NCI-H1417 (cell line): Measurements from ENCODE around the gene COG2.
"Not testable (repeated sequence)": the region's sequence is repeated elsewhere in the genome, so short reads cannot be mapped to it uniquely, and the experiment has no call there.

Experiments
- DNase-seq, 3 experiments: peaks; one replicate each; lab custom pipeline; 2025; lab: John Stamatoyannopoulos, UW

Gene COG2

GRCh38 chr1:230642263-230642959 lies at the start of gene COG2:
Gene COG2, plus strand, starts transcription at chr1:230642481. Its CDS starts 126 bp downstream, at chr1:230642607.
- peak; percentile 84 to 95 (median 95) for DNase-seq

- DNase-seq, result no peak
These were observed 49.4 kb upstream of the COG2 start for GRCh38 chr1:230592848-230593414.

GRCh38 chr1:230594214-230594773 lies 48.0 kb upstream of the COG2 start:
- DNase-seq, result peak in 1 of 3 experiments; percentile 16

DNA sequence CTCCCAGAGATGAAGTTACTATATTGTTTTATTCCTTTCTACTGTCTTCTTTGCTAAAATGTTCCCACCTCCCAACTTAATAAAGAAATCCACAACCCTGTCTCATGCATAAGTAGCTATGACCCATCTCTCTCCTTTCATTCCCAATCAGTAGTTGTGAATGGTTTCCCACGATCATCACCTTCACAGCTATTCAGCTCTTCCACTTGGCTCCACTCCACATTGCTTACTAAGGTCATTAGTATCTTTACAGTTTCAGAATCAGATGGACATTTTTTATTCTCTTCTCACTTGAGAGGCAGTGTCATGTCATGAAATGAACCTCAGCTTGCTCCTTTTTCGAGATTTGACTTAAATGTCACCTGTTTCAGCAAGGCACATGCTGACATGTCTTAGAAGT lies 47.1 kb upstream of the COG2 start:
- no peak for DNase-seq

DNA sequence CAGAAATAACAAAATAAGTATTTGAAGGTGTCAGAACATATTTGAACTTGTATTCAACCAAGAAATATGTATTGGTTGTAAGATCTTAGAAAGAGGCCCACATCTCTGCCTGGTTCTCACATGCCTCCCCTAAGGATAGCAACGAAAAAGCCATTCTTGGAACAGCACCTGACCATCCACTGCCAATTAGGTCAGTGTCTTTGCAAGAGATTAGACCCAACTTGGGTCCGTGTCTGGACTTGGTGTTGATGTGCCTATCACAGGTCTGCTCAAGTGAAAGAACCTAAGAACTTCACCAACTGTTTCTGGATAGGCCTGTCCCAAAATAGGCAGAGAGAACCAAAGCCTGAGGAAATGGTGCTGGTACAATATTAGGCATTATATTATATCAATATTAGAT lies 46.0 kb upstream of the COG2 start:
- DNase-seq, result no peak

- no peak for DNase-seq
These were observed 43.5 kb upstream of the COG2 start for GRCh38 chr1:230598745-230599144.

DNA sequence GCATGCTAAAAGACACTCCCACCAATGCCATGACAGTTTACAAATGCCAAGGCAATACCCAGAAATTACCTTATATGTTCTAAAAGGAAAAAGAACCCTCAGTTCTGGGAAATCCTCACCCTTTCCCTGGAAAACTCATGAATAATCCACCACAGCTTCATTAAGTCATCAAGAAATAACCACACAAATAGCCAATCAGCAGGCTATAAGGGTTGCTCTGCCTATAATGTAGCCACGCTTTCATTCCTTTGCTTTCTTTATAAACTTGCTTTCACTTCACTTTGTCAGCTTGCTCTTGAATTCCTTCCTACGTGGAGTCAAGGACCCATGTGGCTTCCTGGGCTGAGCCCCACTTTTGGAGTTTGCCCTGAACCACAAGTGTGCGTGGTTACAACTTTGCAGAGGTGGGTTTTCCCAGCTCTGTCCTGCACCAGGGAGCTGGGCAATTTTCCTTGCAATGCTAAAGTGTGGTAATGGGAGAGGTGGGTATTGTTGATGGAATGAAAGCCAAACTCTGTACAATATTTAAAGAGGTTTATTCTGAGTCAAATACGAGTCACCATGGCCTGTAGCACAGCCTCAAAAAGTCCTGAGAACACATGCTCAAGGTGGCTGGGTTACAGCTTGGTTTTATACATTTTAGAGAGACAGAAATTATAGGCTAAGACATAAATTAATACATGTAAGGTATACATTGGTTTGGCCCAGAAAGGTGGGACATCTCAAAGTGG lies 42.2 kb upstream of the COG2 start:
- no peak for DNase-seq

DNA sequence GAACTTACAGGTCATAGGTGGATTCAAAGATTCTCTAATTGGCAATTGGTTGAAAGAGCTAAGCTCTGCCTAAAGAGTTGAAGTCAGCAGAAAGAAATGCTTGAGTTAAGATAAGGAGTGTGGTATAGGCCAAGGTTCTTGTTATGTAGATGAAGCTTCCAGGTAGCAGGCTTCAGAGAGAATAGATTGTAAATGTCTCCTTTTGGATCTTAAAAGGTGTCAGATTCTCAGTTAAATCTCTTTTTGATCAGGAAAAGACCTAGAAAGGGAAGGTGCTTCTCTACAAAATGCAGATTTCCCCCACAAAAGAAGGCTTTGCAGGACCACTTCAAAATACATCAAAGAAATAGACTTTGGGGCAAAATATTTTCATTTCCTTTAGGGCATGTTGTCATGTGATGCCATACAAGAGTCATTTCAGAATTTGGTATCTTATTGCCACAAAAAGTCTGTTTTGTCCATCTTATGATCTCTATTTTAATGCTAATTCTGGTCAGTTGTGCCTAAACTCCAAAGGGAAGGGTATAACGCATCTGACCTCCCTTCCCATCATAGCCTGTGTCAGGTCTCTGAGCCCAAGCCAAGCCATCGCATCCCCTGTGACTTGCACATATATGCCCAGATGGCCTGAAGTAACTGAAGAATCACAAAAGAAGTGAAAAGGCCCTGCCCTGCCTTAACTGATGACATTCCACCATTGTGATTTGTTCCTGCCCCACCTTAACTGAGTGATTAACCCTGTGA lies 41.5 kb upstream of the COG2 start:
- DNase-seq, result not testable (repeated sequence)

DNA sequence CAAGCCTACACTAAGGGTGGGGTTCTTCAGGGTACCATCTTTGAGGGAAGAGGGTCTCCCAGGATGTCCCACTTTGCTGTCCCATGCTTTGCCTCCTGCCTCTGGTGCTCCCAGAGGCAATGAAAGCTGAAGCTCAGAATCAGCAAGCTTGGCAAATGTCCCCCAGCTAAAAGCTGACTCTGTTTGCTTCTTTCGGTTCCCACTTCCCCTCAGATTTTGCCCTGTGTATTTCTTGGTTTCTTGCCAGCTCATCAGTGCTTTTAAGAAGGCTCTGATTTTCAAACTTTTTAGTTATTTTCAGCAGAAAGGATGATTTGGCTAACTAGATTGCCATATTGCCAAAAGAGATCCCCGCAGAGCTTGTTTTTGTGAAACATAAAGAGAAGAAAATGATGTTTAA lies 33.1 kb upstream of the COG2 start:
- DNase-seq, result no peak

GRCh38 chr1:230610589-230610988 lies 31.7 kb upstream of the COG2 start:
- peak in 2 of 3 experiments; percentile 18 to 62 for DNase-seq

- peak in 1 of 3 experiments; percentile 35 for DNase-seq
These were observed 31.0 kb upstream of the COG2 start for GRCh38 chr1:230611128-230611877.

- peak in 1 of 3 experiments; percentile 35 for DNase-seq
These were observed 30.4 kb upstream of the COG2 start for GRCh38 chr1:230611878-230612235.

DNA sequence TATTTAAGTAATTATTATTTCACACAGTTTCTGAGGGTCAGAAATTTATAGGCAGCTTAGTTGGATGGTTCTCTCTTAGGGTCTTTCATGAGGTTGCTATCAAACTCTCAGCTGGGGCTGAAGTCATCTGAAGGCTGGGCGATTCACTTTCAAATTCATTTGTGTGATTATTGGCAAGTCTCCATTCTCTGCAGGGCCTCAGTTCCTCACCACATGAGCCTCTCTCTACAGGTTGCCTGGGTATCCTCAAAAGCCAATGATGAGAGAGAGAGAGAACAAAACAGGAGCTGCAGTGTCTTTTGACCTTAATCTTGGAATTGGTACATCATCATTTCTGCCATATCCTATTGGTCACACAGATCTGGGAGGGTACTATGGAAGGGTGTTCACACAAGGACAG lies 29.6 kb upstream of the COG2 start:
- DNase-seq, result no peak

GRCh38 chr1:230614121-230614520 lies 28.2 kb upstream of the COG2 start:
- no peak for DNase-seq

DNA sequence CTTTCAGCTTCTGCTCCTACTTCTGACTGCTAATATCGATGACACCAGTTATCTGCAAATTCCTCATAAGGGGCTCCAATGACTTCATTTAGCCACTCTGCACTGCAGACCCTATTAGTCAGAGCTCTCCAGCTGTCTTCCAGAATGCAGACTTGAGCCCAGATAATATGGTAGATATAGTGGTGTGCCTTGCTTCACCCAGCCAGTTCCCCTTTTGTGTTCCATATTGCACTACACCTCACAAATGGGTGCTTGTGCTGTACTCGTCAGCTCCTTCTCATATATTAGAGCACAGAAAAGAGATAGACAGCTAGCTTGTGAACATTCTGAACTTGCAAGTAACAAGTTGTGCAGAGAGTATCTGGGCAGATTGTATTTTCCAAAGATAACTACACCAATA lies 23.7 kb upstream of the COG2 start:
- no peak for DNase-seq

GRCh38 chr1:230620649-230621323 lies 21.5 kb upstream of the COG2 start:
- DNase-seq, result no peak

DNA sequence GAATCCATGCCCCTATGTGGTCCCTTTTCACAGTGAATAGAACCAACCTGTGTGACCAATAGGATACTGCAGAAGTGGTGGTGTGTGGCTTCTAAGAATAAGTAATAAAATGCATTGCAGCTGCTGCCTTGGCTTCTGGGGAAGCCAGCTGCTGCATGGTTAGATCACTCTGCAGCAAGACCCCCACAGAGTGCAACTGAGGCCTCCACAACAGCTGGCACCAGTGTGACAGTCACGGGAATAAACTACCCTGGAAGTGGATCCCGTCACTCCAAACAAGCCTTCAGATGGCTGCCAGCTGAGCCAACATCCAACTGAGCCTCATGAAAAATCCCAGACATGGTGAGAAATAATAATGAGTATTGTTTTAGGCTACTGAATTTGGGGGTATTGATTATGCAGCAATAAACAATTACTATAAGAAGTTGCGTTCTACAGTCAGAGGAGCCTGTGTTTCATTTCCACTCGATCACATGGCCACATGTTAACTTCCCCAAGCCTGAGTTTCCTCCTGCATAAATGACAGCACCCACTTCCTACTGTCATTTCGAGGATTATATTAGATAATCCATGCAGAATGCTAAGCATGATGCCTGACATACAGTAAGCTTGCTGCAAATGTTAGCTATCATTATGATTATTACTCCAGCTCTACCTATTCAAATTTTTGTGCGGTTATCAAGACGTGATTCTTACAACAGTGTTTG lies 20.8 kb upstream of the COG2 start:
- no peak for DNase-seq

GRCh38 chr1:230622151-230622550 lies 20.1 kb upstream of the COG2 start:
- DNase-seq, result no peak

DNA sequence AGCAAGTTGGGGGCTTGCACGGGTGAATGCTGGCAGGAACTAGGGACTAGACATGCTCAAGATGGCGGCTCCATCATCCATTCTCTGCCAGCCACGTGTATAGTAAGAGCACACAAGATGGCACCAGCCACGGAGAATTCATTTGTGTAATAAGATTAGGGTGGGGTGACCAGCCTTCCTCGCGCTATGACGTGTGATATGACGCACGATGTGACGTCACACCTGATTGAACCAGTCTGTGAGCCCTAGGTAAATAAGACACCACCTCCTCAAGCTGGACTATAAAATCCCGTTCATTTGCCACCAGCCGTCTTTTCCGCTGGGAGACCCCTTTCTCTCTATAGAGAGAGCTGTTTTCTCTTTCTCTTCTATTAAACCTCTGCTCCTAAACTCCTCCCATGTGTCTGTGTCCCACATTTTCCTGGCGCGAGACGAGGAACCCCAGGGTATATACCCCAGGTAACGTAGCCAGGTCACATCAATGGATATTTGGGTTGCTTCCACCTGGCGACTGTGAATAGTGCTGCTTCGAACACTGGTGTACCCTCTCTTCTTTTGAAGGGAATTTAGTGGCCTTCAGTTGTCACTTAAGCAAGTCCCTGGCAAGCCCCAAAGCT lies 18.1 kb upstream of the COG2 start:
- DNase-seq, result no peak

DNA sequence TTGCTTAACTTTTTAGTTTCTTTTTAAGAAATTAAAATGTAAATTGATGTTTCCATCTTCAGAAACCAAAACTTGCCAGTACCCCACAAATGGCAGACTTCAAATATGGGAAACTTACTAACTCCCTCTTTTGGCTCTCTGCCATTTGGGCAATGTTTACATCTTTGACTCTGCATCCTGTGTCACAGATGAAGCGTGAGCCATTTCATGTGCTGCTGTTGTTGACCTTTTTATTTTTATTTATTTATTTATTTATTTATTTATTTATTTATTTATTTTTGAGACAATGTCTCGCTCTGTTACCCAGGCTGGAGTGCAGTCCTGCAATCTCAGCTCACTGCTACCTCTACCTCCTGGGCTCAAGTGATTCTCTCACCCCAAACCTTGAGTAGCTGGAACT lies 16.0 kb upstream of the COG2 start:
- no peak for DNase-seq
